Lung (tissue), 12 donors: ENCODE measurements around the gene KCNB1. TPM values are rescaled to one million over a fixed set of nuclear protein-coding genes. Genes with fewer than 3 reads are reported as not detected.

ENCODE experiments used
- ATAC-seq: fragments of 200-7000 bp; cut with Tn5 transposase; one replicate; pipeline ENCODE4 v1.9.1; 2020; ENCODE audit warnings: moderate number of reproducible peaks; ENCODE audit not compliant: insufficient read depth, low FRiP score
- DNase-seq, 3 donors: peaks; one replicate each; pipeline ENCODE4 v3.0.0-alpha.2; 2013 to 2017
- H3K27ac ChIP-seq, 2 donors: one replicate each; pipeline ENCODE4 v1.5.1; 2013; ENCODE audit warnings: mild to moderate bottlenecking in 2 of 2, moderate library complexity in 2 of 2, control low read depth in 1 of 2, inconsistent platforms in 1 of 2, low read depth in 1 of 2, low read length in 1 of 2
- H3K27me3 ChIP-seq, 3 donors: one replicate each; pipeline ENCODE4 v1.5.1; 2013; ENCODE audit warnings: low read length in 2 of 3; ENCODE audit not compliant: control insufficient read depth in 3 of 3, insufficient read depth in 3 of 3
- H3K36me3 ChIP-seq, 4 donors: one replicate each; pipeline ENCODE4 v1.5.1; 2013; ENCODE audit warnings: low read length in 4 of 4, mild to moderate bottlenecking in 1 of 4, moderate library complexity in 1 of 4; ENCODE audit not compliant: control insufficient read depth in 4 of 4, insufficient read depth in 4 of 4
- H3K4me1 ChIP-seq, 5 donors: one replicate each; pipeline ENCODE4 v1.5.1; 2013; ENCODE audit warnings: low read length in 5 of 5, mild to moderate bottlenecking in 2 of 5, moderate library complexity in 1 of 5; ENCODE audit not compliant: control insufficient read depth in 5 of 5, insufficient read depth in 5 of 5
- H3K4me3 ChIP-seq: one replicate; pipeline ENCODE4 v1.5.1; 2013; ENCODE audit warnings: mild to moderate bottlenecking, control low read depth, moderate library complexity
- H3K9ac ChIP-seq, 2 donors: one replicate each; pipeline ENCODE4 v1.5.1; 2013; ENCODE audit warnings: low read length in 2 of 2, control low read depth in 1 of 2; ENCODE audit not compliant: insufficient read depth in 1 of 2
- H3K9me3 ChIP-seq, 4 donors: one replicate each; pipeline ENCODE4 v1.5.1; 2013; ENCODE audit warnings: low read length in 3 of 4, mild to moderate bottlenecking in 1 of 4, moderate library complexity in 1 of 4; ENCODE audit not compliant: control insufficient read depth in 4 of 4, insufficient read depth in 3 of 4
- CTCF ChIP-seq: IDR thresholded peaks from 2 replicates; pipeline ENCODE4 v1.5.1; 2012; ENCODE audit warnings: mild to moderate bottlenecking; ENCODE audit errors: control extremely low read depth, extremely low read depth
- WGBS, 2 donors: extraction: QIAGEN DNeasy Blood & Tissue Kit; methylation state at CpG; one replicate each; pipeline ENCODE4 v1.1.7; 2013; 5-methylcytosine and 5-hydroxymethylcytosine counted together
- polyA plus RNA-seq, 2 donors: library from polyadenylated mRNA; stranded (reverse); fragments of 200-250 nt; gene quantifications; one replicate each; pipeline ENCODE4 v1.2.1, GENCODE V29; 2013
- total RNA-seq, 2 donors: library from RNA; depleted of rRNA in 1 of 2; stranded (reverse); fragments of >200 nt in 1 of 2; gene quantifications; one replicate each; pipeline ENCODE4 v1.2.1, GENCODE V29; 2014 to 2021
- donor health status: control.
- donor health status: control.
- donor health status: Bipolar disorder and iron deficiency.
- donor health status: healthy.
- donor health status: DM: yes; HTN: yes; CAD: no.

The KCNB1 gene
- total and polyA plus RNA-seq, 4 donors: 0.11 to 1.0 (median 0.57) TPM

GRCh38 chr20:49372095-49372734, 110.3 kb downstream of the KCNB1 start:
- WGBS, 2 donors: 87 to 94% methylated on average over 9 of the region's 9 CpGs
- Histone ChIP-seq H3K9ac (no peak overlapping the region), H3K4me1 (no peaks in the 10 kb centered on the region), H3K27ac (no peak overlapping the region), H3K4me3 (no peak overlapping the region), H3K36me3 (no peaks in the 10 kb centered on the region), H3K27me3 (peaks cover 0 to 11% (median 3%) of the 10 kb centered on the region in 3 donors), H3K9me3 (peaks cover 0 to 4% (median 0%) of the 10 kb centered on the region in 4 donors)
- no peak for ATAC-seq
- no peak for DNase-seq
- no peak for TF ChIP-seq CTCF

DNA sequence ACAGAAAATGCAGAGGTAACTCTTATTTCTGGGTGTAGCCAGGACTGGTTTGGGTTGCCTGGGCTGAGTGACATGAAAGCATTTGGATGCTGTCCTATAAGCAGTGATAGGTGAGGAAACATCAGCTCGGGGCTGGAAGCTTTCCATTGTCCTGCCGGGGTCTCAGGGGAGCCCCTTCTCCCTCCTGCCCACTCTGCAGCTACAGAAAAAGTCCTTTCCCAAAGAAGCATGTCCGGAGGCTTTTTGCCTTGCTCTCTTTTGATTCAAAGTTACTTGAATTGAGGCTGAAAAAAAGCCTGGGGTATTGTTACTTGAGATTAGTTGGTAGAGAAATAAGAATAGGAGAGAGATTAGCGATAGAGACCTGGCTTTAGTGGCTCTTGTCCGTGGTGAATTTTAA, 113.9 kb downstream of the KCNB1 start:
- Histone ChIP-seq H3K36me3 (no peaks in the 10 kb centered on the region), H3K4me1 (peaks cover 0 to 6% (median 0%) of the 10 kb centered on the region in 5 donors), H3K9ac (no peak overlapping the region), H3K4me3 (no peak overlapping the region), H3K27me3 (peaks cover 3 to 11% (median 4%) of the 10 kb centered on the region in 3 donors), H3K27ac (no peak overlapping the region), H3K9me3 (no peaks in the 10 kb centered on the region)
- ATAC-seq (no peak), DNase-seq (no peak)
- TF ChIP-seq CTCF: no peak
- WGBS, 2 donors: 70 to 80% methylated on average over 5 of the region's 5 CpGs

DNA sequence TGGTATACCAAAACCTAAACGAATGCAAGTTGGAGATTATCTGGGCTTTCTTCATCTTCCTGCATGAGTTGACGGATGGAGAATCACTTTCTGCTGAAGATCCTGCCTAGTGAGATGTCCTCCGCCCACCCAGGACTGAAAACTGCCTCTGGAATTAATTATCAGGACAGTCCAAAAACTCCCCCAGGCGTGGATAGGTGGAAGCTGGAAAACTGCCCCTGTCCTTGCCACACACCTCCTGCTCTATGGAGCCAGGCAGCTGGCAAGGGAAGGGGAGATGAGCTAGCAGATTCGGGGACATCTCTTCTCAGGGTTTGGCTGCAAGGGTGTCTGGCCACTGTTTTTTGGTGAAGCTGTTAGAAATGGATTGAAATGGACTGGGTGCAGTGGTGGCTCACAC, 115.4 kb downstream of the KCNB1 start:
- H3K36me3 ChIP-seq: no peaks in the 10 kb centered on the region
- H3K27me3 ChIP-seq: peaks cover 3 to 8% (median 4%) of the 10 kb centered on the region in 3 donors
- DNase-seq (no peak), ATAC-seq (no peak)
- no peaks in the 10 kb centered on the region for H3K9me3 ChIP-seq
- H3K9ac ChIP-seq: no peak overlapping the region
- no peak for TF ChIP-seq CTCF
- H3K4me1 ChIP-seq: peaks cover 0 to 6% (median 0%) of the 10 kb centered on the region in 5 donors
- no peak overlapping the region for H3K4me3 ChIP-seq
- 78 to 86% methylated on average over 5 of the region's 5 CpGs for WGBS, 2 donors
- no peak overlapping the region for H3K27ac ChIP-seq

GRCh38 chr20:49366687-49367086, 115.8 kb downstream of the KCNB1 start:
- Histone ChIP-seq H3K9me3 (no peaks in the 10 kb centered on the region), H3K9ac (no peak overlapping the region), H3K27ac (no peak overlapping the region), H3K4me3 (no peak overlapping the region), H3K27me3 (peaks cover 3 to 7% (median 4%) of the 10 kb centered on the region in 3 donors), H3K36me3 (no peaks in the 10 kb centered on the region), H3K4me1 (peaks cover 0 to 6% (median 0%) of the 10 kb centered on the region in 5 donors)
- WGBS, 2 donors: 74 to 100% methylated on average over 1 of the region's 1 CpG
- no peak for TF ChIP-seq CTCF
- no peak for ATAC-seq
- no peak for DNase-seq
